HEK293 (cell line): ENCODE results near the gene ATP8A2.

ENCODE experiments used
- CTCF ChIA-PET: fragments of 350-600 bp; formaldehyde crosslinking; extraction: SDS; loops from one replicate; lab custom pipeline; 2021; ENCODE audit warnings: antibody characterized with exemption; lab: Yijun Ruan, JAX
- POLR2A ChIA-PET: fragments of 300-600 bp; formaldehyde crosslinking; extraction: SDS; loops from one replicate; lab custom pipeline; 2020; ENCODE audit warnings: antibody characterized with exemption, inconsistent platforms; lab: Yijun Ruan, JAX
- H3K27ac ChIP-seq: fragments of 200-500 bp; sonication (Bioruptor generic); 2 replicates; pipeline ENCODE4 v1.5.1; 2014; ENCODE audit warnings: low read depth, low read length, control low read depth, inconsistent platforms; ENCODE audit errors: extremely low read depth
- H3K36me3 ChIP-seq, 2 experiments: fragments of 200-500 bp in 1 of 2; sonication (Bioruptor generic) in 1 of 2; 1 replicate in 1 of 2; 2 replicates in 1 of 2; pipeline ENCODE4 v1.5.1; 2014 to 2017; ENCODE audit warnings: inconsistent platforms in 2 of 2, low read length in 2 of 2; ENCODE audit not compliant: control insufficient read depth in 2 of 2, insufficient read depth in 1 of 2
- H3K4me1 ChIP-seq: fragments of 200-500 bp; sonication (Bioruptor generic); 2 replicates; pipeline ENCODE4 v1.5.1; 2014; ENCODE audit warnings: mild to moderate bottlenecking, low read length, inconsistent platforms; ENCODE audit not compliant: control insufficient read depth, insufficient read depth
- H3K4me3 ChIP-seq: 2 replicates; pipeline ENCODE4 v1.5.1; 2011; ENCODE audit warnings: low read depth, mild to moderate bottlenecking, control low read depth, low read length, moderate library complexity
- H3K9me3 ChIP-seq: fragments of 200-500 bp; sonication (Bioruptor generic); 2 replicates; pipeline ENCODE4 v1.5.1; 2014; ENCODE audit warnings: low read depth, low read length, inconsistent platforms; ENCODE audit not compliant: control insufficient read depth, insufficient read depth
- KLF10 ChIP-seq: fragments of 450-650 bp; IDR thresholded peaks from 2 replicates; pipeline ENCODE4 v1.5.1; 2018; ENCODE audit warnings: missing biosample characterization, mild to moderate bottlenecking, missing genetic modification characterization
- PRDM2 ChIP-seq: fragments of 450-650 bp; formaldehyde crosslinking; IDR thresholded peaks from 2 replicates; pipeline ENCODE4 v1.5.1; 2016; ENCODE audit warnings: missing biosample characterization, missing genetic modification characterization, borderline replicate concordance
- PRDM4 ChIP-seq: fragments of 450-650 bp; formaldehyde crosslinking; IDR thresholded peaks from 2 replicates; pipeline ENCODE4 v1.5.1; 2017; ENCODE audit warnings: missing biosample characterization, missing genetic modification characterization
- SETDB1 ChIP-seq: IDR thresholded peaks from one replicate; pipeline ENCODE4 v1.6.1; 2017; ENCODE audit warnings: mild to moderate bottlenecking, low read length, moderate library complexity, mixed read lengths; ENCODE audit not compliant: insufficient read length
- ZBTB10 ChIP-seq: fragments of 450-650 bp; formaldehyde crosslinking; IDR thresholded peaks from 2 replicates; pipeline ENCODE4 v1.5.1; 2016; ENCODE audit warnings: missing biosample characterization, missing genetic modification characterization
- ZFP69B ChIP-seq: fragments of 450-650 bp; formaldehyde crosslinking; IDR thresholded peaks from 2 replicates; pipeline ENCODE4 v1.5.1; 2016; ENCODE audit warnings: missing biosample characterization, missing genetic modification characterization
- ZNF114 ChIP-seq: fragments of 450-650 bp; formaldehyde crosslinking; IDR thresholded peaks from 2 replicates; pipeline ENCODE4 v1.5.0; 2017; ENCODE audit warnings: missing biosample characterization, missing genetic modification characterization
- ZNF121 ChIP-seq: fragments of 450-650 bp; formaldehyde crosslinking; IDR thresholded peaks from 2 replicates; pipeline ENCODE4 v1.5.1; 2016; ENCODE audit warnings: missing biosample characterization, missing genetic modification characterization
- ZNF24 ChIP-seq: fragments of 450-650 bp; formaldehyde crosslinking; IDR thresholded peaks from 2 replicates; pipeline ENCODE4 v1.5.1; 2016; ENCODE audit warnings: missing biosample characterization, missing genetic modification characterization
- ZNF362 ChIP-seq: fragments of 450-650 bp; formaldehyde crosslinking; IDR thresholded peaks from 2 replicates; pipeline ENCODE4 v1.5.1; 2016; ENCODE audit warnings: missing biosample characterization, missing genetic modification characterization
- ZNF391 ChIP-seq: fragments of 450-650 bp; formaldehyde crosslinking; IDR thresholded peaks from 2 replicates; pipeline ENCODE4 v1.5.1; 2016; ENCODE audit warnings: low read depth, missing biosample characterization, missing genetic modification characterization, borderline replicate concordance
- ZNF488 ChIP-seq: fragments of 450-650 bp; formaldehyde crosslinking; IDR thresholded peaks from 2 replicates; pipeline ENCODE4 v1.5.1; 2016; ENCODE audit warnings: missing biosample characterization, missing genetic modification characterization
- ZNF600 ChIP-seq: fragments of 450-650 bp; formaldehyde crosslinking; IDR thresholded peaks from 2 replicates; pipeline ENCODE4 v1.5.1; 2016; ENCODE audit warnings: missing biosample characterization, missing genetic modification characterization

ATP8A2 gene

GRCh38 chr13:25868490-25868889 lies 496.7 kb downstream of the ATP8A2 start:
- no peak overlapping the region for H3K4me3 ChIP-seq
- no peak overlapping the region for H3K27ac ChIP-seq
- CTCF ChIA-PET, result no interaction called here
- H3K4me1 ChIP-seq, result no peaks in the 10 kb centered on the region
- no peaks in the 10 kb centered on the region for H3K36me3 ChIP-seq
- no peaks in the 10 kb centered on the region for H3K9me3 ChIP-seq
- POLR2A ChIA-PET, result no interaction called here
- no peak for TF ChIP-seq ZNF488 (tag by site-specific recombination)
- no peak for TF ChIP-seq ZNF362
- no peak for TF ChIP-seq ZBTB10
- TF ChIP-seq PRDM4 (tag by site-specific recombination), result no peak
- no peak for TF ChIP-seq ZNF391
- TF ChIP-seq ZFP69B (tag by site-specific recombination), result no peak
- TF ChIP-seq SETDB1, result no peak
- no peak for TF ChIP-seq PRDM2 (tag by site-specific recombination)
- no peak for TF ChIP-seq ZNF24 (tag by site-specific recombination)
- TF ChIP-seq ZNF600 (tag by site-specific recombination), result no peak
- TF ChIP-seq KLF10 (tag by site-specific recombination), result no peak
- TF ChIP-seq ZNF121 (tag by site-specific recombination), result no peak
- TF ChIP-seq ZNF114, result no peak
- TF ChIP-seq, all 188 proteins: peak for 0
